Pancreas (tissue), 10 donors: Measurements from ENCODE around the gene AS3MT. TPM values are rescaled to one million over a fixed set of nuclear protein-coding genes. Genes with fewer than 3 reads are reported as not detected.
A peak's percentile ranks its signal among the peaks of the same experiment; 100 is the strongest.

Source experiments
- ATAC-seq, 4 donors: fragments of 200-7000 bp; cut with Tn5 transposase; one replicate each; pipeline versions ENCODE4 v1.8.0 to v1.9.1; 2020; ENCODE audit warnings: mild to moderate bottlenecking in 4 of 4, moderate library complexity in 4 of 4
- DNase-seq, 6 donors: peaks; one replicate each; pipeline ENCODE4 v3.0.0-alpha.2; 2020
- FAIRE-seq: peaks from 2 replicates; lab custom pipeline; 2012; peaks lifted over from hg19 to GRCh38; lab: Jason Lieb, UNC
- H3K27ac ChIP-seq, 4 donors: fragments of 200-600 bp; sonication (generic); 1 replicate in 3 of 4; 2 replicates in 1 of 4; pipeline versions ENCODE4 v1.5.0 to v1.8.0; 2020
- H3K27me3 ChIP-seq, 4 donors: fragments of 200-600 bp; one replicate each; pipeline ENCODE4 v1.8.0; 2021
- H3K36me3 ChIP-seq, 3 donors: fragments of 200-600 bp; sonication (generic) in 1 of 3; one replicate each; pipeline versions ENCODE4 v1.5.0 to v1.8.0; 2020 to 2021
- H3K4me1 ChIP-seq, 3 donors: fragments of 200-600 bp; one replicate each; pipeline ENCODE4 v1.8.0; 2021
- H3K4me3 ChIP-seq, 4 donors: fragments of 200-600 bp; sonication (generic) in 2 of 4; one replicate each; pipeline versions ENCODE4 v1.5.0 to v1.8.0; 2020 to 2021
- H3K9me3 ChIP-seq, 4 donors: fragments of 200-600 bp; one replicate each; pipeline ENCODE4 v1.8.0; 2021
- CTCF ChIP-seq, 4 donors: fragments of 200-600 bp; sonication (generic) in 3 of 4; IDR thresholded peaks; one replicate each; pipeline versions ENCODE4 v1.5.0 to v1.8.0; 2021; ENCODE audit warnings: antibody characterized with exemption in 4 of 4
- WGBS, 2 donors: extraction: QIAGEN DNeasy Blood & Tissue Kit; methylation state at CpG; one replicate each; pipeline ENCODE4 v1.1.7; 2013; 5-methylcytosine and 5-hydroxymethylcytosine counted together
- intact Hi-C, 3 donors: fragments of 100-400 bp; cut with DNase I; formaldehyde crosslinking; loops; one replicate each; pipeline versions ENCODE4 v1.11.1 to v1.14.2; 2022
- polyA plus RNA-seq, 2 donors: library from polyadenylated mRNA; stranded (reverse); fragments of 200-250 nt; gene quantifications; one replicate each; pipeline ENCODE4 v1.2.3, GENCODE V29; 2013
- total RNA-seq, 6 donors: library from RNA; stranded (reverse); fragmentation: NEBNext Ultra II Directional in 4 of 6; extraction: Animal tissue kit (Norgen Biotek cat#: 25700) in 4 of 6; gene quantifications; one replicate each; pipeline versions ENCODE4 v1.2.1 to v1.2.4, GENCODE V29; 2021 to 2023
- donor health status: healthy with polysubstance abuse.
- donor health status: DM: no; HTN: no; CAD: no; lungs with moderate emphysema.
- donor health status: DM: no; HTN: no; CAD: no.
- donor health status: control.
- donor health status: control.
- donor health status: Bipolar disorder and iron deficiency.
- donor health status: DM: yes; HTN: yes; CAD: no.
- donor health status: DM: no; HTN: no; CAD: no.
- donor health status: DM: no; HTN: no; CAD: no.
- donor health status: DM: yes; HTN: yes; CAD: no.

AS3MT gene
- total and polyA plus RNA-seq, 8 donors = 0.87 to 11.4 (median 3.0) TPM

GRCh38 chr10:102859911-102860310 lies 9.4 kb upstream of the AS3MT start:
- Histone ChIP-seq H3K4me3 (no peak overlapping the region), H3K27me3 (no peaks in the 10 kb centered on the region), H3K9me3 (no peaks in the 10 kb centered on the region), H3K27ac (peak overlapping the region in 3 of 4 donors; percentile 34 to 57 (median 48)), H3K36me3 (no peaks in the 10 kb centered on the region), H3K4me1 (peaks cover 15 to 30% (median 27%) of the 10 kb centered on the region in 3 donors)
- DNase-seq (peak in 4 of 6 donors; percentile 66 to 81 (median 76)), ATAC-seq (peak; percentile 91 to 97 (median 96)), FAIRE-seq (no peak)
- 31 to 37% methylated on average over 2 of the region's 2 CpGs for WGBS, 2 donors
- TF ChIP-seq CTCF (IDR thresholded peaks at IDR 0.05) = no peak
- intact Hi-C loops = no loop called here

- Histone ChIP-seq H3K4me1 (peaks cover 12 to 25% (median 15%) of the 10 kb centered on the region in 3 donors), H3K36me3 (no peaks in the 10 kb centered on the region), H3K4me3 (no peak overlapping the region), H3K27ac (no peak overlapping the region), H3K27me3 (no peaks in the 10 kb centered on the region), H3K9me3 (no peaks in the 10 kb centered on the region)
- intact Hi-C loops = no loop called here
- ATAC-seq (peak in 1 of 4 donors; percentile 30), DNase-seq (no peak), FAIRE-seq (no peak)
- TF ChIP-seq CTCF (IDR thresholded peaks at IDR 0.05) = no peak
- WGBS, 2 donors = 9 to 10% methylated on average over 2 of the region's 2 CpGs
These were observed 5.6 kb upstream of the AS3MT start for GRCh38 chr10:102863660-102864059.

GRCh38 chr10:102865620-102866019 lies 3.6 kb upstream of the AS3MT start:
- Histone ChIP-seq H3K36me3 (no peaks in the 10 kb centered on the region), H3K27me3 (no peaks in the 10 kb centered on the region), H3K4me1 (peaks cover 6 to 12% (median 10%) of the 10 kb centered on the region in 3 donors), H3K4me3 (no peak overlapping the region), H3K9me3 (no peaks in the 10 kb centered on the region), H3K27ac (no peak overlapping the region)
- no peak for TF ChIP-seq CTCF (IDR thresholded peaks at IDR 0.05)
- intact Hi-C loops = no loop called here
- WGBS, 2 donors = 89 to 90% methylated on average over 3 of the region's 3 CpGs
- ATAC-seq (no peak), DNase-seq (no peak), FAIRE-seq (peak; percentile 54)

GRCh38 chr10:102868911-102869257 lies 386 bp upstream of the AS3MT start:
- H3K27ac ChIP-seq = no peak overlapping the region
- no peaks in the 10 kb centered on the region for H3K36me3 ChIP-seq
- ATAC-seq (no peak), DNase-seq (no peak), FAIRE-seq (no peak)
- intact Hi-C loops = no loop called here
- WGBS, 2 donors = 39 to 49% methylated on average over 5 of the region's 5 CpGs
- no peaks in the 10 kb centered on the region for H3K9me3 ChIP-seq
- no peaks in the 10 kb centered on the region for H3K27me3 ChIP-seq
- H3K4me3 ChIP-seq = peak overlapping the region; percentile 18 to 60 (median 38)
- no peak for TF ChIP-seq CTCF (IDR thresholded peaks at IDR 0.05)
- peaks cover 2 to 4% (median 4%) of the 10 kb centered on the region in 3 donors for H3K4me1 ChIP-seq

GRCh38 chr10:102870221-102870620 lies 951 bp downstream of the AS3MT start:
- no peak for FAIRE-seq
- Histone ChIP-seq H3K36me3 (no peaks in the 10 kb centered on the region), H3K4me1 (peaks cover 0 to 4% (median 0%) of the 10 kb centered on the region in 3 donors), H3K27me3 (no peaks in the 10 kb centered on the region), H3K9me3 (no peaks in the 10 kb centered on the region), H3K4me3 (peak overlapping the region; percentile 18 to 60 (median 38)), H3K27ac (no peak overlapping the region)
- peak in 1 of 4 donors; percentile 8 for ATAC-seq
- 89% methylated on average over 10 of the region's 10 CpGs for WGBS, 2 donors
- DNase-seq = no peak
- intact Hi-C loops = no loop called here
- TF ChIP-seq CTCF (IDR thresholded peaks at IDR 0.05) = no peak
